ENCODE measurements around the gene DEK.
A peak's percentile ranks its signal among the peaks of the same experiment; 100 is the strongest.
"Not testable (repeated sequence)": the region's sequence is repeated elsewhere in the genome, so short reads cannot be mapped to it uniquely, and the experiment has no call there.

Gene DEK, protein sequence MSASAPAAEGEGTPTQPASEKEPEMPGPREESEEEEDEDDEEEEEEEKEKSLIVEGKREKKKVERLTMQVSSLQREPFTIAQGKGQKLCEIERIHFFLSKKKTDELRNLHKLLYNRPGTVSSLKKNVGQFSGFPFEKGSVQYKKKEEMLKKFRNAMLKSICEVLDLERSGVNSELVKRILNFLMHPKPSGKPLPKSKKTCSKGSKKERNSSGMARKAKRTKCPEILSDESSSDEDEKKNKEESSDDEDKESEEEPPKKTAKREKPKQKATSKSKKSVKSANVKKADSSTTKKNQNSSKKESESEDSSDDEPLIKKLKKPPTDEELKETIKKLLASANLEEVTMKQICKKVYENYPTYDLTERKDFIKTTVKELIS

DNA sequence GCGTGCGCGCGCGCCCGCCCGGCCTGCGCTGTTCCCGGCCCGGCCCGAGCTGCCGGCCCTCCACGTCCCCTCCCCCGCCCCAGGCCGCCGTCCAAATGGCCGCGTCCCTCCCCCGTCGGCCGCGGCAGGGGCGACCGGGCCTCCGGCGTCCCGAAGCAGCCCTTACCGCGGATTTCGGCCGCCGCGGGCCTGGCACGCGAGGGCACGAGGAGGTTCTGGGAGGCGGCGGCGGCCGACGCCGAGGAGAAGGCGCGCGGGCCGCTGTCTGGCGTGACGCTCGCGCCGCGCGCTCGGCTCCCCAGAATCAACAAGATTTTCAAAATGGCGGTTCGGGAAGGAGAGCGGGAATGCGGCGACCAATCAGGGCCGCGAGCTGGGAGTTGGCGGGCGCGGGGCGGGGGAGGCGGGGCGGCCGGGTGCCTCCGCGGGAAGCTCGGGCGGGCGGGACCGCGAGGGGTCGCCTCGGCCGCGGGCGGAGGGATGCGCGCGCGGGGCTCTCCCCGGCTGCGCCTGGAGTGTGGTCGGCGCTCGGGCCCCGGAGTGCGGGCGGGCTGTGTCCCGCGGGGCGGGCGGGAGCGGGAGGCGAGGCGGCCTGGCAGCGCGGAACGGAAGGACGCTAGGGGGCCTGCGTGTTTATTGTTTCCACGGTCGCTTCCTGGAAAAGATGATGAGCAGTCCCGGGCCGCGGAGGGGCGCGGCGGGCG lies at the start of gene DEK:
Gene DEK (minus strand): TSS at position 312 of the 704 bp plus-strand sequence. CDS start 543 bp downstream, outside the sequence.
- DNase-seq (ENCODE audit: low read depth in 2 of 2), result peak; percentile 66 to 79

DNA sequence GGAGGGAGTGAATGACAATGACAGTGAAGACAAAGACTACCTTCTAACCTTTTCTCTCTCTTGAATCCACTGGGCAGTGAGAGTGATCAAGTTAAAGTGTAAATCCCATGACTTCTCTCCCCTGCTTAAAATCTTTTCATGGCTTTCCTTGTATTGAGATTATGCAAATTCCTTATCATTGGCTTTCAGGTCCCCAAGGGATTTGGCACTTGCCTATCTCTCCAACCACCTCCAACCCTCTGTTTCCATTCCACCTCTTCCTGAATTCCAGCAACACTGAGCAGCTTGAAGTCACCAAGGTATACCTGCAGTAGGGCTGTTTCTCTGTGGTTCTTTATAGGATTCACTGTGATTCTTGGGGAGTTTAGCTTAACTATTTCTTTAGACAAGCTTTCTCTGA lies 48.0 kb upstream of the DEK start:
- no peak for DNase-seq (ENCODE audit: low read depth in 2 of 2)

DNA sequence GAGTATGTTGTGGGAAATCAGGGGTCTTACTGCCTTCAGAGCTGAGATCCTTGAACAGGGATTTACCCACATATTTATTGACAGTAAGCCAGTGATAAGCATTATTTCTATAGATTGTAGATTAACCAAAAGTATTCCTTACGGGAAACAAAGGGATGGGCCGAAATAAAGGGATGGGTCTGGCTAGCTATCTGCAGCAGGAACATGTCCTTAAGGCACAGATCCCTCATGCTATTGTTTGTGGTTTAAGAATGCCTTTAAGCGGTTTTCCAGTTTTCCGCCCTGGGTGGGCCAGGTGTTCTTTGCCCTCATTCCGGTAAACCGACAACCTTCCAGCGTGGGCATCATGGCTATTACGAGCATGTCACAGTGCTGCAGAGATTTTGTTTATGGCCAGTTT lies 45.7 kb upstream of the DEK start:
- not testable (repeated sequence) for DNase-seq (ENCODE audit: low read depth in 2 of 2)

DNA sequence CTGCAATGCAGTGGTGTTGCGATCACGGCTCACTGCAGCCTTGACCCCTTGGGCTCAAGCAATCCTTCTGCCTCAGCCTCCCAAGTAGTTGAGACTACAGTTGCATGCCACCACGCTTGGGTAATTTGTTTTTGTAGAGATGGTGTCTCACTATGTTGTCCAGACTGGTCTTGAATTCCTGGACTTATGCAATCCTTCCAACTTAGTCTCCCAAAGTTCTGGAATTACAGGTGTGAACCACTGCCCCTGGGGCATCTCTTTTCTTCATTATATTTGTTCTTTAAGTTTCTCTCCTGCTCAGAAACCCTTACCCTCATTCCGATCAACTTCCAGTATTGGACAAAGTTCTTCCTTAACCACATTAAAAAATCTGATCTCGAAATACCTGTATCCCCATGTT lies 44.7 kb upstream of the DEK start:
- no peak for DNase-seq (ENCODE audit: low read depth in 2 of 2)

DNA sequence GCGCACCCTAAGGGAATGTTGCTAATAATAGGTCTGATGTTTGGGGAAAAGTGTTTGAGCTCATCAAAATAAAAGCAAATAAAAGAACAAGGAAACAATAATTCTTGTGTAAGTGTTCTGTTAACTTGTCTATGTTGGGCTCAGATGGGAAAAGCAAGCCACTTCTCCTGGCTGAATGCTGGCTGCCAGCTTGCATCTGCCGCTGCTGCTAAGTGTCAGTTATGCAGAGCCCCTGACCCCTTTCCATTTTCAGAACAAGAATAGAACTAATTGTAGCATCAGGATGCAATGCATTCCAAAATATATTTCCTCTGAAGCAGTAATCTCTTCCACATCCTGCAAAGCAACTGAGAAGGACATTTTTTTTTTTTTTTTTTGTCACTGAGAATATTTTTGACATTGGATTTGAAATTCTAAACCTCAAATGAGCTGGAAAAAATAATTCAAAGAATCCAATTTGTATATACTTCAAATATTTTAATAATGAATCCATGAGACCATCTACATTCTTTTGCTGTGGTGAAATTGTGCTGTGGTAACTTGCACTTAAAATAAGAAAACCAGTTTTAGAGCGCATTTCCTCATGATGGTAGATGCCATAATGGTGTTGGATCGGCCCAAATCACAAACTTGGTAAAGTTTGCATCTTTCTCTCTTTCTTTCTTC lies 43.9 kb upstream of the DEK start:
- no peak for DNase-seq (ENCODE audit: low read depth in 2 of 2)

DNA sequence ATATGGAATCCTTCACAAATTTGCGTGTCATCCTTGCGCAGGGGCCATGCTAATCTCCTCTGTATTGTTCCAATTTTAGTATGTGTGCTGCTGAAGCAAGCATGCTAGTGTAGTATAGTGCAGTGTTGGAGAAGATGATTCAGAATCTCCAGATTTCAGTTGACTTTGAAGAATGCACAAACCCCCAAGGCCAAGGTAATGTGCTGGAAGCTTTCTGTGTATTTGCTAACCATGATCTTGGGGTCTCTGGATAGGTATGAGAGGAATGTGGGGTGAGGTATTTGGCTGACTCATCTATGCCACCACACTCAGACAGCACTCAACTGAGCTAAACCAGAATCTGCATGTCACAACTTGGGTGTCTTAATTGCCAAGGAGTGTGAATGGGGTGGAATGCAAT lies 42.6 kb upstream of the DEK start:
- DNase-seq (ENCODE audit: low read depth in 2 of 2), result no peak

DNA sequence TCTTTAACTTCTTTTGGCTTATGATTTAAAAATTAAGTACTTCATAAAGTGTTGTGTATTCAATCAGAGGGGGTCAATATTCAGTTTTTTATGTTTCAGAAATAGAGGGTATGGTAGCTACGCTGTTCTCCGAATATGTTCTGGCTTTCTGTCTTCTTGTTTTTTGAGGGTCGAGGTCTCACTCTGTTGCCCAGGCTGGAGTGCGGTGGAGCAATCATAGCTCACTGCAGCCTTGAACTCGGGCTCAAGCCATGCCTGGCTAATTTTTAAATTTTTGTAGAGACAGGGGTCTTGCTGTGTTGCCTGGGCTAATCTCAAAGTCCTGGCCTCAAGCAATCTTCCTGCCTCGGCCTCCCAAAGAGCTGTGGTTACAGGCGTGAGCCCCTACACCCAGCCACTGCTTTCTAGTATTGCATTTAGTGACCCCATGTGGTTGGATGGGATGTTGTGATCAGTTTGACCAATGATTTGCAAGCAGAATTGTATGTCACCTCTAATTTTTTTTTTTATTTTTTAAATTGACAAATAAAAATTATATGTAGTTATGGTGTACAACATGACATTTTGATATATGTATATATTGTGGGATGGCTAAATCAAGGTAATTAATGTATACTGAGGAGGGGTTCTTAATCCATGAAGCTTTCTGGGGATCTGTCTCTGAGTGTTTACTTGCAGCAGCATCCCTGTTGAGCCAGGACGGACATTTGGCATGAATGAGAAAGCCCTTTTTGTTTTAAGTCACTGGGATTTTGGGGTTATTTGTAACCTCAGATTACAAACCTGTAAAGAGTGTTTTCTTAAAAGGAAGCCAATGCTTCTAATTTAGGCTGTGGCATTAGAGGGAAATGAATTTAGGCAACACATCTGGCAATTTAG lies 38.5 kb upstream of the DEK start:
- no peak for DNase-seq (ENCODE audit: low read depth in 2 of 2)

DNA sequence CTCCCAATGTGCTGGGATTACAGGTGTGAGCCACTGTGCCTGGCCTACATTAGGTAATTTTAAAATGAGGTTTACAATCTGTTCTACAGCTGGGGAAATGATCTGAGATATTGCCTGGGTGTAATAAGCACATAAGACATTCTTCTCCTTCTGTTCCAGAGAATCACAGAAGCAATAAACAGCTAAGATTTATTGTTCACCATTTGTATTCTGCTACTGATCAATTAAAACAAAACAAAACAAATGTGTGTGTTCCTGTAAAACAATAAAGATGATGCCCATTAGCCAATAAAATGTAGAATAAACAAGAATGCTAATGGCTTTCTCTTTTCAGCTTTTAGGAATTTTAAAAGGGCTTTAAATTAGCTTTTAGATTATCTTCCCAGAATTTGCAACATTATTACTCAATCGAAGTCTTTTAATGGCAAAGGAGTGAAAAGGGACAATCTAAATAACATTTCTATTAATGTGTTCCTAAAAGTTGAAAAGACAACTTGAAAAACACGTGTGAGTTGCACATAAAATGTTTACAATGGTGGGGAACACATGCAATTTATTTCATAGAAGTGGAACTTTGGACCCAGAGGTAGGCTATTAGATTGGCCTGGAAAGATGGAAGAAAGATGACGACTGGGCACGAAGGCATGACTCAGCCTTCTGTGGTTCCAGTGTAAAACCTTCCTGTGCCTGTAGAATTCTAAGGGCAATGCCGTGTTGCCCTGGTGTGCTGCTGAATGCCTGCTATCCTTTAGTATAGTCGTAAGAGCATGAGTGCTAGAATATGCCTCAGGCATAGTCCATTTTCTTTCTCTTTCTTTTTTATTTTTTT lies 29.0 kb upstream of the DEK start:
- no peak for DNase-seq (ENCODE audit: low read depth in 2 of 2)

DNA sequence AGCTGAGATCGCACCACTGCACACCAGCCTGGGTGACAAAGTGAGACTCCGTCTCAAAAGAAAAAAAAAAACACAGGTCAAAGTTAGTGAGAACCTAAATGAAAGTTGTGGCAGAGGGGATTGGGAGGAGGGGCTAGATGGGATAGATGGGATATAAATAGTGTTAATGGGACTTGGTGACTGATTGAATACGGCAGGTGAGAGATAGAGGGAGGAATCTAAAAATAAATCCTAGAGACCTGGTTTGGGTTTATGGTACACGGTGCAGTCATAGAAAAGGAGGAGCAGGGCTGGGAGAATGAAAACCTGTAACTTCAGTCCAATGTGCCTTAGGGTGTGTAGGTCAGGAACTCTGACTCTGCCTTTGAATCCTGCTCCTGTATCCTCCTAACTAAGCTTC lies 25.0 kb upstream of the DEK start:
- no peak for DNase-seq (ENCODE audit: low read depth in 2 of 2)

DNA sequence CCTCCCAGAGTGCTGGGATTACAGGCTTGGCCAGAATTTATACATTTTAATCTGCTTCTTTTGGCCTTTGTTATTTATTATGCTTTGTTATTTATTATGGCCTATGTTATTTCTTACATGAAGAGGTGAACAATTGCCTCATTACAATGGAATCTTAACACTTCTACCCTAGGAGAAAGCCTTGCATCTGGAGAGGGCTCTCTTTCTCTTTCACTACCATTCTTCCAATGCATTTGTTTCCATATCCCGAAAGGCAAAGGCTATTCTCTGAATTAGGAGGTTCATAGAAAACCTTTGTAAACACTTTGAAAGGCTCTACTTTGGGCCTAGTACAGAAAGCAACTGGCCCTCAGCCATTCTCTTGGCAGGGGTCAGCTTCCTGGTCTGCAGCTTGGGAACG lies 19.9 kb upstream of the DEK start:
- DNase-seq (ENCODE audit: low read depth in 2 of 2), result no peak

DNA sequence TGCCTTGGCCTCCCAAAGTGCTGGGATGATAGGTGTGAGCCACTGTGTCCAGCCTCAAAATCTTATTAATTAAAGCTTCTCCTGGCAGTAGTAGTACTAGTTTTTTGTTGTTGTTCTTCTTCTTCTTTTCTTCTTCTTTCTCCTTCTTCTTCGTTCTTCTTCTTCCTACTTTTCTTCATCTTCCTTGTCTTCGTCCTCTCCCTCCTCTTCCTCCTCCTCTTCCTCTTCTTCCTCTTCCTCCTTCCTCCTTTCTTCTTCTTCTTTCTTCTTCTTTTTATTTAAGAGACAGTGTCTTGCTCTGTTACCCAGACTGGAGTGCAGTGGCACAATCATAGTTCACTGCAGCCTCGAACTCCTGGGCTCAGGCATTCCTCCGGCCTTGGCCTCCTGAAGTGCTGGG lies 17.2 kb upstream of the DEK start:
- no peak for DNase-seq (ENCODE audit: low read depth in 2 of 2)

DNA sequence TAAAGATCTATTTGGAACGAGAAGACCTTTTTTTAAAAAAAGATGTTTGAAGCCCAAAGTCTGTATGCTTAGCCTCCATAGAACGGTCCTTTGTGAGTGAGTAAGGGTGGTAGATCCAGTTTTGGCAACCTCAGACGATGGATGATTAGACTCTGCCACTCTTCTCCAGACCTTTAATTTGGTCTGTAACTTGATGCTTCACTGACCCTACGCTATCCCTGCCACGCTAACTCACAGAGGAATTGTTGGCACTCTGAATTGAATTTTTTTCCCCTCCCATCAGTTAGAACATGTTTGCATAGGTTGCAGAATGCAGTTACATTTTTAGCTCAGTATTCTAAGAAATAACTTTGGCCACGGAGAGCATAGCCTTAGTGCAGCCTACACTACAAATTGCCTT lies 15.8 kb upstream of the DEK start:
- no peak for DNase-seq (ENCODE audit: low read depth in 2 of 2)

DNA sequence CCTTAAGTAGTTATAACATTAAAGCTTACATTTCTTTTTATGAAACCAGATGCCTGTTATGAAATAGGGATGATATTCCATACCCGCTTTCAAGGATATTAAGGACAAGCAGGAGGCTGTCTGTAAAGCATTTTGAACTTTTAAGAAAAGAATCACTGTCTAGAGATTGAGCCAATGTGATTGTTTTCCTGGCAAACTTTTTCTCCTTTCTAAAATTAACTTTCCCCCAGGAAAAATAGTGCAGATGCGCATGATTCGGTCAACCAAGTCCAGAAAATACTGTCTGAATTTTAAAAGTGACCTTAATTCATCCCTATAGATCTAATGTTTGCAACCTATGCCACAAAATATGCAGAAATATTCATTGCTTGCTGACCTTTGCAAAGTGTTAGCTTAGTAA lies 15.1 kb upstream of the DEK start:
- DNase-seq (ENCODE audit: low read depth in 2 of 2), result no peak

DNA sequence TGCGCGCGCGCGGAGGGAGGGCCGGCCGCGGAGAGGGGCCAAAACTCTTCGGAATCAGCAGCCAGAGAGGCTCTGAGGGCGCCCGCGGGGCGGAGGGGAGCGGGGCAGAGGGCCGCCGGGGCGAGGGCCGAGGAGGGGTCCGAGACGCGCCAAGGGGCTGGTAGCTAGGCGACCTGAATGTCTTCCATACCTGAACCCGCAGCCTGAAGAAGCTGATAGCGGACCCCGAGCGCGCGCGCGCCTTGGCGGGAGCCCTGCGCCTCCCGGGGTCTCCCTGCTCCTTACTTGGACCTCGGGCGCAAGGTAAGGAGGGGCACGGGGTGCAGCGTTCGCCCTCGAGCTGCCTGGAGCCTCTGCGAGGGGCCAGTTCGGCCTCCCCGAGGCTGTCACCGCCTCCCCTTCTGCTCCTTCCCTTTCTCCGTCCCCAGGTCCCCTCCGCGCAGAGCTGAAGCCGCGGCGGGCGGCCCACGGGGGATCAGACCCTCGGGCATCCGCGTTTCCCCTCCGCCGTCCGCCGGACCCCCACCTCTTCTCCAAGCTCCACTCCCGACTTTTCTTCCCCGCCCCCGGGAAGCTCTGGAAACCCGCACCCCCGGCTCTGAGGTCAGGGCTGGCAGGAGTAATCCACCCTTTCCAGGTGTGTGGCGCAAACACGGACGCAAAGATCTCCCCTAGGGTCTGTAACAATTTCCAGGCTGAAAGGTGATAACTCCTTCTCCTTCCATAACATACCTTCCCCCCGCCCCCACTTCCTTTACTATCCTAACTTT lies 13.1 kb upstream of the DEK start:
- DNase-seq (ENCODE audit: low read depth in 2 of 2), result no peak

DNA sequence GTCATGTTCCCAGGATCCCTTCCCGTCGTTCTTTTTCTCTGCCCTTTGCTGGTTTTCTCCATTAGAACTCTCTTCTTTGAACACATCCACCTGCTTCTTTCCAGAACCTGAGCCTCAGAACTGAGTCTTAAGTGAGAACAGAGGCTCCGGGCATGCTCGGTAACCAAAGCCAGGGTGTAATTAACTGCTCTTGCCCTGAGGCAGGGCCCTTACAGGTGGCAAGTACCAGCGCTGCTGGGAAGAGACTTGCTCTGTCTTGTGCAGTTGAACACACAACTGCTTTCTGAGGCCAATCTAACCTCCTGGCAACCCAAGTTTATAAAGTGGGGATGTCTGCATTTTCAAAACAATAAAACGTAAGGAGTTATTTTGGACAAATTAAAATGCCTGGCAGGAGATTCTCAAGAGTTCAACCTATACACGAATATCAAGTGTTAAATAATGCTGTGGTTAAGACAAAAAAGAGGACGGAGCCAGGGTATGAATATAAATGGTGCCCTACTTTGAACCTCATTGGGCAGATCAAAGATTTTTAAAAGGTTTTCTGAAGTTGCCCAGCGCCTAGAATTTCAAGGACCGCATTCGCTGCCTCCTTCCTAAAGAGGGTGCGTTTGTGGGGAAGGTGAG lies 12.4 kb upstream of the DEK start:
- DNase-seq (ENCODE audit: low read depth in 2 of 2), result no peak

DNA sequence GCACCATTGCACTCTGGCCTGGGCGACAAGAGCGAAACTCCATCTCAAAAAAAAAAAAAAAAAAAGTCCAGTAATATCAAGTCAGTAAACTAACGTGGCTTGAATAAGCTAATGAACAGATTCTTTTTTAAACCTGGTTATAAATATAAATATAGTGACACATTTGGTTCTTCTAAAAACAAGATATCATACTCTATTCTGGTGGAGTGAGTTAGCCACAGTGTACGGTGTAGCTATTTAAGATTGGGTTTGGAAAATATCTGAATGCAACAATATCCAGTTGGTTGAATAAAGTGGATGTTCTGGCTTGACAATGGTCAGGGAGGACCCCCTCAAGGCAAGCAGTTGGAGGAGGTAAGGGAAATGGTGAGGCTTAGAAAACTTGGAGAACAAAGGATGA lies 5.9 kb upstream of the DEK start:
- no peak for DNase-seq (ENCODE audit: low read depth in 2 of 2)

DNA sequence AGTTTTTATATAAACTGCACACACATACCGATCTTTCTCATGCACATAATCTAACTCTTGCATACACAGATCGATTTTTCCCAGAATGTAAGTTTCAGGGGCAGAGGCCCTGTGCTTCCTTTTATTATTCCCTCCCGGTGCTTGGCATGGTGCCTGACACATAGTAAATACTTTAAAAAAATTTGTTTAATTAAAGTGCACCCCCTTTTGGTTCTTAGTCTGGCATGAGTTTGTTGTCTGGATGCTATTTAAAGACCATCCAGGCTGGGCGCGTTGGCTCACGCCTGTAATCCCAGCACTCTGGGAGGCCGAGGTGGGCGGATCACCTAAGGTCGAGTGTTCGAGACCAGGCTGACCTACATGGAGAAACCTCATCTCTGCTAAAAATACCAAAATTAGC lies 5.4 kb upstream of the DEK start:
- no peak for DNase-seq (ENCODE audit: low read depth in 2 of 2)

DNA sequence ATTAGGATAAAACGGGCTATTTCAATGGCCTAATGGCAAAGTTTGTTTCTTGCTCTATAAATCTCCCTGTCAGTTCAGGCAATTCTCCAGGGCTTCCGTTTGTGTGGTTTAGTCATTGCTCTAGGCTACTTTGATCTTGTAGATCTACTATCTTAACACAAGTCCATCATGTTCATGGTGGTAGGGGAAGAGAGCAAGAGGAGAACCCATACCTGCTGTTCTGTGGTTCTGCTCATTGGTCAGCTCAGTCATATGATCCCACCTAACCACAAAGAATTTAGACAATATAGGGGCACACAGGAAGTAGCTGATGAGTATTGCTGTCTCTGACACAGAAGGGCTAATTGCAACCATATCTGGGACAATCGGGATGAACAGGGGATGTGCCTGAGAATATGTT lies 4.9 kb upstream of the DEK start:
- no peak for DNase-seq (ENCODE audit: low read depth in 2 of 2)

DNA sequence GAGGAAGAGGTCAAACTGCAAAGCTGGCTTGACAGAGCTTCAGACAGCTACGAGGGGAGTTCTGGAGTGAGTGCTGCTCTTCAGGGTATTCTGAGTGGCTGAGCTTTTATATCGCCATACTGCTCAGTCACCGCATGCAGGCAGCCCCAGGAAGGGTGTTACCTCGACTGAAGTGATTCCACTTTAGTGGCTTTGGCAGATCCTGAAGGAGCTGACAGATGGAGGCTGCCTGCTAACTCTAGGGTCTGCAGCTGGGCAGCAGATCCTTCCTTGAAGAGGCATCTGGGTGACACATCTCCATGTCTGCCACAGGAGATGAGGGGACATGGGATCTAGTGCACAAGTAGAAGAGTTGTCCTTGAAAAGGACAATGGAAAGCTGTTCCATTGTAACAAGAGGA lies 3.7 kb upstream of the DEK start:
- no peak for DNase-seq (ENCODE audit: low read depth in 2 of 2)

DNA sequence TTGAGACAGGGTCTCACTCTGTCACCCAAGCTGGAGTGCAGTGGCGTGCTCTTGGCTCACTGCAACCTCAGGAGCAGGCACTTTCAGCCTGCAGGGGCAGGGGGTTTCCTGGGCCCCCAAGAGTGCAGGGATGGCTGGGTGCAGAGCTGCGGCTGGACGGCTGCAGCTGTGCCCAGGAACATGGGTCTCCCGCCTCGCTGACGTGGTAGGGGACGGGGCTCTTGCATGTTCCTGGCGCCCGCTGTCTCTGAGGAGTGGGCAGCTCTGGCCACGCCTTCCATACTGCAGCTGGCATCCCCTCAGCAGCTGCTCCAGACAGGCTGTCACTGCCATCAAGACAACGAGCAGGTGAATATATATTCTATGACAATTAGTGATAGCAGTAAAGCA lies 2.2 kb upstream of the DEK start:
- no peak for DNase-seq (ENCODE audit: low read depth in 2 of 2)
